ENCODE data around the gene TBX5. TPM values are rescaled to one million over a fixed set of nuclear protein-coding genes. Genes with fewer than 3 reads are reported as not detected.

TBX5 gene
- total and polyA plus RNA-seq, 2 donors from 2014 or later, result not detected

GRCh38 chr12:114443607-114444421 is 37.9 kb upstream of the TBX5 start:
- Histone ChIP-seq H3K4me1 (ENCODE audit: control insufficient read depth in 2 of 3, insufficient read depth in 2 of 3, low read depth in 1 of 3, low read length in 3 of 3) (no peaks in the 10 kb centered on the region), H3K27me3 (ENCODE audit: control insufficient read depth, insufficient read depth, low read length) (peaks cover 67% of the 10 kb centered on the region), H3K36me3 (ENCODE audit: control insufficient read depth in 2 of 3, insufficient read depth in 3 of 3, low read length in 3 of 3) (no peaks in the 10 kb centered on the region), H3K9me3 (ENCODE audit: control insufficient read depth in 2 of 3, insufficient read depth in 1 of 3, low read length in 3 of 3) (no peaks in the 10 kb centered on the region), H3K9ac (ENCODE audit: low read length in 3 of 3) (no peak overlapping the region), H3K27ac (ENCODE audit: low read depth in 2 of 2, low read length in 2 of 2) (no peak overlapping the region), H3K4me3 (ENCODE audit: low read length in 3 of 3) (no peak overlapping the region)
- intact Hi-C loops (cut with DNase I), result no loop called here
- DNase-seq (no peak), FAIRE-seq (no peak)
- TF ChIP-seq, protein P1, sequence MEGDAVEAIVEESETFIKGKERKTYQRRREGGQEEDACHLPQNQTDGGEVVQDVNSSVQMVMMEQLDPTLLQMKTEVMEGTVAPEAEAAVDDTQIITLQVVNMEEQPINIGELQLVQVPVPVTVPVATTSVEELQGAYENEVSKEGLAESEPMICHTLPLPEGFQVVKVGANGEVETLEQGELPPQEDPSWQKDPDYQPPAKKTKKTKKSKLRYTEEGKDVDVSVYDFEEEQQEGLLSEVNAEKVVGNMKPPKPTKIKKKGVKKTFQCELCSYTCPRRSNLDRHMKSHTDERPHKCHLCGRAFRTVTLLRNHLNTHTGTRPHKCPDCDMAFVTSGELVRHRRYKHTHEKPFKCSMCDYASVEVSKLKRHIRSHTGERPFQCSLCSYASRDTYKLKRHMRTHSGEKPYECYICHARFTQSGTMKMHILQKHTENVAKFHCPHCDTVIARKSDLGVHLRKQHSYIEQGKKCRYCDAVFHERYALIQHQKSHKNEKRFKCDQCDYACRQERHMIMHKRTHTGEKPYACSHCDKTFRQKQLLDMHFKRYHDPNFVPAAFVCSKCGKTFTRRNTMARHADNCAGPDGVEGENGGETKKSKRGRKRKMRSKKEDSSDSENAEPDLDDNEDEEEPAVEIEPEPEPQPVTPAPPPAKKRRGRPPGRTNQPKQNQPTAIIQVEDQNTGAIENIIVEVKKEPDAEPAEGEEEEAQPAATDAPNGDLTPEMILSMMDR (IDR thresholded peaks at IDR 0.05; ENCODE audit: borderline replicate concordance, extremely low read depth, insufficient read depth), result no peak

DNA sequence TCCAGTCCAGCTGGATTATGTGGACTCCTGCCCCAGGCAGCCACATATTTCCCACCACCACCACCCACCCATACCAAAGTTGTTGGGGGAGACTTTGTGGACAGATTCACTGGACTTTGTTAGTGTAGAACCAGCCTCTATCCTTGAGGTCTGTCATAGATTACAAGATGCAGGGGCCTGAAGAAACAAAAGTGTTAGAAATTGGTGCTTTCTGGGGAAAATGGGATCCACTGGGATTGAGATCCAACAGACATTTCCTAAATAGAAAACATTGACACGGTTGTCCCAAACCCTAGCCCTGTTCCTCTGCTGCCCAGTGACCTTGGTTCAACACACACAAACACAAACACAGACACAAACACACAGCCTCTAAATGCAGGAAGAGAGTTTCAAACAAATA is 36.6 kb upstream of the TBX5 start:
- peaks cover 71% of the 10 kb centered on the region for H3K27me3 ChIP-seq (ENCODE audit: control insufficient read depth, insufficient read depth, low read length)
- no peak overlapping the region for H3K9ac ChIP-seq (ENCODE audit: low read length in 3 of 3)
- FAIRE-seq (no peak), DNase-seq (no peak)
- no peak overlapping the region for H3K4me3 ChIP-seq (ENCODE audit: low read length in 3 of 3)
- no peaks in the 10 kb centered on the region for H3K4me1 ChIP-seq (ENCODE audit: control insufficient read depth in 2 of 3, insufficient read depth in 2 of 3, low read depth in 1 of 3, low read length in 3 of 3)
- TF ChIP-seq, protein P1 (IDR thresholded peaks at IDR 0.05; ENCODE audit: borderline replicate concordance, extremely low read depth, insufficient read depth), result no peak
- H3K9me3 ChIP-seq (ENCODE audit: control insufficient read depth in 2 of 3, insufficient read depth in 1 of 3, low read length in 3 of 3), result no peaks in the 10 kb centered on the region
- intact Hi-C loops (cut with DNase I), result no loop called here
- no peak overlapping the region for H3K27ac ChIP-seq (ENCODE audit: low read depth in 2 of 2, low read length in 2 of 2)
- H3K36me3 ChIP-seq (ENCODE audit: control insufficient read depth in 2 of 3, insufficient read depth in 3 of 3, low read length in 3 of 3), result no peaks in the 10 kb centered on the region

DNA sequence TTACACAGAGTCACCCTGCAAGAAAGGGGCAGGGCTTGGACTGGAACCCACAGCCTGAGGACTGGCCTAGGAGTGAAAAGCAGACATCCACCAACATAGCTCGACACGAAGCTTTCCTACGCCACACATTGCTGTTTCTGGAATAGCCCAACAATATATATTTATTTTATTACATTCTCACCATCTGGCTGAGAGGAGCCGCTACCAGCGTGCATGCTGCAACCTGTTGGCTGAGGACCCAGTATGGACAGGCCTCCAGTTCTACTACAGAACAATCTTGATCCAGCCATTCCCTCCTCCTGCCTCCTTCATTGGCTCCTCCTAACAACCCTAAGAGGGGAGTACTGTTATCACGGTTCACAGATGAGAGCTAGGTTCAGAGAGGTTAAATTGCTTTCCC is 35.6 kb upstream of the TBX5 start:
- no peak overlapping the region for H3K4me3 ChIP-seq (ENCODE audit: low read length in 3 of 3)
- TF ChIP-seq, protein P1 (IDR thresholded peaks at IDR 0.05; ENCODE audit: borderline replicate concordance, extremely low read depth, insufficient read depth), result no peak
- DNase-seq, result no peak
- no peaks in the 10 kb centered on the region for H3K36me3 ChIP-seq (ENCODE audit: control insufficient read depth in 2 of 3, insufficient read depth in 3 of 3, low read length in 3 of 3)
- H3K27me3 ChIP-seq (ENCODE audit: control insufficient read depth, insufficient read depth, low read length), result peaks cover 75% of the 10 kb centered on the region
- no peak for FAIRE-seq
- intact Hi-C loops (cut with DNase I), result no loop called here
- no peaks in the 10 kb centered on the region for H3K4me1 ChIP-seq (ENCODE audit: control insufficient read depth in 2 of 3, insufficient read depth in 2 of 3, low read depth in 1 of 3, low read length in 3 of 3)
- H3K27ac ChIP-seq (ENCODE audit: low read depth in 2 of 2, low read length in 2 of 2), result no peak overlapping the region
- no peak overlapping the region for H3K9ac ChIP-seq (ENCODE audit: low read length in 3 of 3)
- H3K9me3 ChIP-seq (ENCODE audit: control insufficient read depth in 2 of 3, insufficient read depth in 1 of 3, low read length in 3 of 3), result no peaks in the 10 kb centered on the region
